ENCODE results near the gene ANP32E.
"Not testable (repeated sequence)": the region's sequence is repeated elsewhere in the genome, so short reads cannot be mapped to it uniquely, and the experiment has no call there.

Gene ANP32E

DNA sequence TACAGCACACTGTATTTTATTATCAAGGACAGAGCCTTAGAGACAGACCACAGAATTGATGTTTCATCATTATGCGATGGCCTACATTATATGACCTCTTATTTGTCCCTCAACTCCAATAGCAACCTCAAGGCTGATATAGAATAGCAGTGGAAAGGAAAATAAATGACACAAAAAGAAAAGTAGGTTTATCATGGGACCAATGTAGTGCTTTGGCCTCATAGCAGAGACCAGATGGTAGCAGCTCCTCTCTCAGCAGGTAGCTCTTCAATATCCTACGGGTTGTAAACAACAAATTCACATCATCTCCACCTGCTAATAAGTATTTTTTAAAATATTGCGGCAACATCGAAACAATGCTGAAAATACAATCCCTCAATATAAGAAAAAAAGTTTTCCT lies 25.2 kb downstream of the ANP32E start:
- Mint-ChIP-seq H3K4me3 (no peak overlapping the region), H3K9me3 (no peaks in the 10 kb centered on the region), H3K27me3 (no peaks in the 10 kb centered on the region), H3K36me3 (ENCODE audit: low read depth) (no peaks in the 10 kb centered on the region), H3K27ac (no peak overlapping the region), H3K4me1 (peaks cover 20% of the 10 kb centered on the region)
- DNase-seq (no peak), ATAC-seq (no peak)

DNA sequence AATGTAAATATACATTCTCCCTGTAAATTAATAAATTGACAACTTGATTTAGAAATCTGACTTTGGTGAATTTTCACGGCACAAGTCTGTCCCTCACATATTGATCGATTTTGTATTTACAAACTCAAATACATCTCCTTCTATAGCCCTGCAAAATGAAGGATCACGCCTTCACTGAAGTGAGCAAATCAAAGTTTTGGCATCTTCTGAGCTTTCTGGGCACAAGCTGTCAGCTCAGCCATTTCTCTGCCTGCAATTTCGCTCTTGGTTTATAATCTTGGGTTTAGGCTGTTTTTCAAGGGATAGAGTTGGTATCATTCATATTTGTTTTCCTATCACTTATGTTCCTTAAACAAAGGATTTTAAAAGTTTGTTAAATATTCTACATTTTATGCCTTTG lies 25.8 kb downstream of the ANP32E start:
- no peaks in the 10 kb centered on the region for H3K9me3 Mint-ChIP-seq
- H3K4me3 Mint-ChIP-seq, result no peak overlapping the region
- no peak for DNase-seq
- peaks cover 20% of the 10 kb centered on the region for H3K4me1 Mint-ChIP-seq
- H3K27ac Mint-ChIP-seq, result no peak overlapping the region
- H3K36me3 Mint-ChIP-seq (ENCODE audit: low read depth), result no peaks in the 10 kb centered on the region
- no peak for ATAC-seq
- H3K27me3 Mint-ChIP-seq, result no peaks in the 10 kb centered on the region

DNA sequence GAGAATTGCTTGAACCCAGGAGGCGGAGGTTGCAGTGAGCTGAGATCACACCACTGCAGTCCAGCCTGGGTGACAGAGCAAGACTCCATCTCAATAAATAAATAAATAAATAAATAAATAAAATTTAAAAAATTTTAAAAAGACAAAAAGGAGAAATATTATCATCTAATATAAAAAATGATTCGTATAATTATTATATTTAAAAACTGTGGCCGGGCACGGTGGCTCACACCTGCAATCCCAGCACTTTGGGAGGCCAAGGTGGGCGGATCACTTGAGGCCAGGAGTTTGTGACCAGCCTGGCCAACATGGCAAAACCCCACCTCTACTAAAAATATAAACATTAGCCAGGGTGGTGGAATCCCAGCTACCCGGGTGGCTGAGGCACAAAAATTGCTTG lies 27.5 kb downstream of the ANP32E start:
- not testable (repeated sequence) for H3K4me1 Mint-ChIP-seq; H3K27ac Mint-ChIP-seq; H3K4me3 Mint-ChIP-seq; H3K9me3 Mint-ChIP-seq; ATAC-seq; H3K36me3 Mint-ChIP-seq (ENCODE audit: low read depth); DNase-seq; H3K27me3 Mint-ChIP-seq

DNA sequence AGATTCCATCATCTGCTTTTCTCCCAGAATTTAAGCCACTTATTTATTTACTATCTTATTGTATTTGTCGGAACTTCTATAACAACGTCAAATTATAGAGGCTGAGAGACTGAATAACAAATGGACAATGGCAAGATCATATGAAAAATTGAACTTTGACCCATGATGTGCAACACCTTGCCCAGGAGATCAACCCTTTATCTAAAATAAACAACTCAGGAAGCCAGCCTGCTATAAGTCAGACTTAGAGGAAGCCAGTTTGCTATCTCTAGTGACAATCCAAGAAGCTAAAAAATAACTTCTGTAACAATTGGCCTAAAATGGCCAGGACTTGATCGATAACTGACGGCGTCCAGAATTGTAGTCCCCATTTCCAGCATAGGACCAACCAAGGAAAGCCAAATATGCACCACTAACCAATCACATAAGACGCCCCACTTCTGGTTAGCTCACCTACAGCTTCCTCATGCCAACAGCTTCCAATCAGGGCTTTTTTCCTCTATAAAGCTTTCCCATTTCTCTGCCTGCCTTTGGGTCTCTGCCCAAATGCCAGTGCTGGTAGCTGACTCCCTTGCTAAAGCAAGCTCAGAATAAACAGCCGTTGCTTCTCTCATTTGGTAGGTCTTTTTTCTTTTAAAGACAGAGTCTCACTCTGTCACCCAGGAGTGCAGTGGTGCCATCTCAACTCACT lies 28.5 kb downstream of the ANP32E start:
- Mint-ChIP-seq H3K36me3 (ENCODE audit: low read depth) (no peaks in the 10 kb centered on the region), H3K27ac (no peak overlapping the region), H3K9me3 (no peaks in the 10 kb centered on the region), H3K4me3 (no peak overlapping the region), H3K4me1 (peaks cover 2% of the 10 kb centered on the region), H3K27me3 (no peaks in the 10 kb centered on the region)
- ATAC-seq (no peak), DNase-seq (no peak)

DNA sequence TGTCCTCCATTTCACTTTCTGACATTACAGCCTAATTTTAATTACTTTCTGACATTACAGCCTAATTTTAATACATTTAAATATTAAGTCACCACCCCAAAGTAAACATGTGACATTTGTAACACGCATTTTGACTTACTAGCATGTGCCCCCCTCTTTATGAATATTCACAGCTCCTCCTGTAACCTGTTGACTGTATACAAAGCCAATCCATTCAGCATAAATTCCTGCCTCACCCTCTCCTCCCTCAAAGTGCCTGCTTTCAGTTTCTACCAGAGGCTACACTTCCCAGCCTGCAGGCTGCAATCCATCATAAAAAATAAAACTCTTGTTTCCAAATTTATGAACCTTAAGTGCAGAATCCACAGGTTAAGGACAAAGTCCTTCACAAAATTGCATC lies 39.5 kb downstream of the ANP32E start:
- H3K27ac Mint-ChIP-seq, result no peak overlapping the region
- ATAC-seq (no peak), DNase-seq (no peak)
- no peaks in the 10 kb centered on the region for H3K36me3 Mint-ChIP-seq (ENCODE audit: low read depth)
- H3K4me3 Mint-ChIP-seq, result no peak overlapping the region
- H3K4me1 Mint-ChIP-seq, result no peaks in the 10 kb centered on the region
- H3K9me3 Mint-ChIP-seq, result no peaks in the 10 kb centered on the region
- H3K27me3 Mint-ChIP-seq, result peaks cover 4% of the 10 kb centered on the region

DNA sequence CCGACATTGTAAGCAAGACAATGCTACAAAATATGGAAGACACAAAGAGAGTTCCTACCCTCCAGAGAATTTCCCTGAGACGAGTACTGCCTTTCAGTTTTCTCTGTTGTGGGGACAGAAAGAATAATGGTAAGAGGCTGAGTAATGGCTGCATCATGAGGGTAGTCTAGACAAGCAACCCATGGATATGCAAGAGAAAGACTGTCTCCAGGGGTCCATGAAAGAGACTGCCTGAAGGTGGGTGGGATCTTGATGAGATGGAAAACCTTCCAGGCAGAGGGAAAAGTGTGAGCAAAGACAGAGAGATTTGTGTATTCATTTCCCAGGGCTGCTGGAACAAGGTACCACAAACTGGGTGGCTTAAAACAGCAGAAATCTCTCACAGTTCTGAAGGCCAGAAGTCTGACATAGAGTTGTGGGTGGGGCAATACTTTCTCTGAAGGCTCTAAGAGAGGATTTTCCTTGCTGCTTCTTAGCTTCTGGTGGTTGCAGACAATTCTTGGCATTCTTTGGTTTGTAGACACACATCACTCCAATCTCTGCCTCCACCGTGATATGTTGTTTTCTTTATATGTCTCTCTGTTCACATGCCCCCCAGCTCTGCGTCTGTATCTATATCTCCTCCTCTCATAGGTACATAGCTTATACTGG lies 41.4 kb downstream of the ANP32E start:
- H3K27me3 Mint-ChIP-seq, result peaks cover 4% of the 10 kb centered on the region
- no peaks in the 10 kb centered on the region for H3K36me3 Mint-ChIP-seq (ENCODE audit: low read depth)
- DNase-seq (no peak), ATAC-seq (no peak)
- H3K4me3 Mint-ChIP-seq, result no peak overlapping the region
- H3K4me1 Mint-ChIP-seq, result no peaks in the 10 kb centered on the region
- H3K9me3 Mint-ChIP-seq, result no peaks in the 10 kb centered on the region
- no peak overlapping the region for H3K27ac Mint-ChIP-seq

DNA sequence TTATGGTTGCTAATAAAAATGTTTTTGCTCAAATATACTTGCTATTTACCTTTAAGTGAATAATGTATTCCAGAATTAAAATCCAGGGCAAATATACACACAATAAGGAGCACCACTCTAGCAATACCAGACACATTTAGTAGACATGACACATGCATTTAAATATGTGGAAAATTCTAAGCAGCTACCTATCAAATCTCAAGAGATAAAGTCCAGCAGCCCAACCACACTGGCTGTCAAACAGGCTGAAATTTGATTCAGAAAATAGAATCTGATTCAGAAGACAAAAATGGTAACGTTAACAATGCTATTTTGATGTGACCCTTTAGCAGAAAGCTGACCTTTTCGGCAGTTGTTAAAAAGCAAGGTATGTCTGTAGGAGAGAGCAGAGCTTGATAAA lies 43.9 kb downstream of the ANP32E start:
- Mint-ChIP-seq H3K36me3 (ENCODE audit: low read depth) (no peaks in the 10 kb centered on the region), H3K27me3 (peaks cover 4% of the 10 kb centered on the region), H3K4me1 (peaks cover 8% of the 10 kb centered on the region), H3K27ac (no peak overlapping the region), H3K4me3 (no peak overlapping the region), H3K9me3 (no peaks in the 10 kb centered on the region)
- no peak for ATAC-seq
- DNase-seq, result no peak

DNA sequence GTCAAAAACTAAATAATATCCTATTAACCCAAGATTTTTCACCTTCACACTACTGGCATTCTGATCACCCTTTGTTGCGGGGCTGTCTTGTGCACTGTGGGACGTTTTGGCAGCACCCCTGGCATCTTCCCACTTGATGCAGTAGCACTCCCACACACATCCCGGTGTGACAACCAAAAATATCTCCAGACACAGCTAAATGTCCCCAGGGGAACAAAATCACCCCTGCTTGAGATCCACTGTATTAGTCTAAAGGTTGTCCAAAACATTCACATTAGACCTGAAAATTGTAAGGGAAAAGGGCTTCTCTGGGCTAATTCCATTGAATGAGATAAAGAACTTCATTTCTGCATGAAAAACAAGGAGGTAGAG lies 48.4 kb downstream of the ANP32E start:
- Mint-ChIP-seq H3K27me3 (no peaks in the 10 kb centered on the region), H3K4me1 (peaks cover 12% of the 10 kb centered on the region), H3K36me3 (ENCODE audit: low read depth) (no peaks in the 10 kb centered on the region), H3K9me3 (no peaks in the 10 kb centered on the region), H3K27ac (no peak overlapping the region), H3K4me3 (peak overlapping the region; percentile 20)
- ATAC-seq (peak; percentile 20), DNase-seq (no peak)

DNA sequence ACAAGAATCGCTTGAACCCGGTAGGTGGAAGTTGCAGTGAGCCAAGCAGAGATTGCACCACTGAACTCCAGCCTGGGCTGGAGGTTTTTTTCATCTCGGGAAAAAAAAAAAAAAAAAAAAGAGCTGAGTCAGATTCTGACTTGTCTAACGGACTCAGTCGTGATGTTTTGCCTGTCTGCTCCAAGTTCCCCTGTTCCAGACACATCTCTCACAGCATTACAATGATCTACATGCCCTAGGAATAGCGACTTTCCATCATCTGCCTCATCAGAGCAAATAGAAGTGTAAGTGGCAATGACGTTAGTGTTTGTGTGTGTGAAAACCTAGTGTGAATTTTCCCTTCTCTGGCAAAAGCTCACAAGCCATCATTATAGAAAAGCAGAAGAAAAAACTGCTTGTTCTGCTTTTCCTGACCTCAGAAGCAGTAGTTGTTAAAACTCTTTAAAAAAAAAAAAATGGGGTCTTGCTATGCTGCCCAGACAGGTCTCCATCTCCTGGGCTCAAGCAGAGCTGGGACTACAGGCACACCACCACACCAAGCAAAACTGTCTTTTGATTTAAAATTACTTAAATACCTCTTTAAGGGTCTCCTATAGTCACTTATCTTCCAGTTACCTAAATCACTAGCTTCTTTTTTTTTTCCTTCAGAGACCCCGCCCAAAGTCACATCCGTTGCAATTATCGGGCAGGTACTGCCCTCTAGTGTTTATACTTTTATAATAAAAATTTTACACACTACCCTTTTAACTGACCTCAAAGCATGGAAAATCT lies 48.9 kb downstream of the ANP32E start:
- ATAC-seq (peak; percentile 69), DNase-seq (no peak)
- Mint-ChIP-seq H3K36me3 (ENCODE audit: low read depth) (no peaks in the 10 kb centered on the region), H3K4me3 (peak overlapping the region; percentile 48), H3K4me1 (peaks cover 12% of the 10 kb centered on the region), H3K27ac (peak overlapping the region; percentile 68), H3K9me3 (no peaks in the 10 kb centered on the region), H3K27me3 (no peaks in the 10 kb centered on the region)

DNA sequence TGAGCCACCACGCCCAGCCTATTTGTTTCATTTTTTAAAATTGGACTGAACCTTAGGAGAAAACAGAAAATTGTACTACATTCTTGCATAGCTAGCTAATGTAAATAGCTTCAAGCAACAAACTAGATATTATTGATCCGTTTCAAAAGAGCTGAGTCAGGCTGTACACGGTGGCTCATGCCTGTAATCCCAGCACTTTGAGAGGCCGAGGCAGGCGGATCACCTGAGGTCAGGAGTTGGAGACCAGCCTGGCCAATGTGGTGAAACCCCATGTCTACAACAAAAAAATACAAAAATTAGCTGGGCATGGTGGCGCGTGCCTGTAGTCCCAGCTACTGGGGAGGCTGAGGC lies 49.5 kb downstream of the ANP32E start:
- H3K9me3 Mint-ChIP-seq; H3K36me3 Mint-ChIP-seq (ENCODE audit: low read depth); ATAC-seq; H3K4me3 Mint-ChIP-seq; H3K27ac Mint-ChIP-seq; DNase-seq; H3K27me3 Mint-ChIP-seq: not testable (repeated sequence)
- peaks cover 12% of the 10 kb centered on the region for H3K4me1 Mint-ChIP-seq

DNA sequence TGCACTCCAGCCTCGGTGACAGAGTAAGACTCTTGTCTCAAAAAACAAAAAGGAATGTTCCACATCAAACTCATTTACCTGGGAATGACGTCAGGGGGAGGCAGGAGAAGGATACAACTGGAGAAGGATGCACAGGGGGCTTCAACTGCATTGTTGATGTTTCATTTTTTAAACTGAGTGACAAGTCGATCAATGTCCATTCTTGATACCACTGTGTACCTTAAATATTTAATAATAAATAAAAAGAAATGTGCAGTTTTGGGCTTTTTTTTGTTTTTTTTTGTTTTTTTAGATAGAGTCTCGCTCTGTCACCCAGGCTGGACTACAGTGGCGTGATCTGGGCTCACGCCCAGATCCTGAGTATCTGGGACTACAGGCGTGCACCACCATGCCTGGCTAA lies 50.4 kb downstream of the ANP32E start:
- H3K9me3 Mint-ChIP-seq, result no peaks in the 10 kb centered on the region
- ATAC-seq (no peak), DNase-seq (no peak)
- no peaks in the 10 kb centered on the region for H3K36me3 Mint-ChIP-seq (ENCODE audit: low read depth)
- no peak overlapping the region for H3K27ac Mint-ChIP-seq
- H3K4me1 Mint-ChIP-seq, result peaks cover 12% of the 10 kb centered on the region
- no peaks in the 10 kb centered on the region for H3K27me3 Mint-ChIP-seq
- no peak overlapping the region for H3K4me3 Mint-ChIP-seq

DNA sequence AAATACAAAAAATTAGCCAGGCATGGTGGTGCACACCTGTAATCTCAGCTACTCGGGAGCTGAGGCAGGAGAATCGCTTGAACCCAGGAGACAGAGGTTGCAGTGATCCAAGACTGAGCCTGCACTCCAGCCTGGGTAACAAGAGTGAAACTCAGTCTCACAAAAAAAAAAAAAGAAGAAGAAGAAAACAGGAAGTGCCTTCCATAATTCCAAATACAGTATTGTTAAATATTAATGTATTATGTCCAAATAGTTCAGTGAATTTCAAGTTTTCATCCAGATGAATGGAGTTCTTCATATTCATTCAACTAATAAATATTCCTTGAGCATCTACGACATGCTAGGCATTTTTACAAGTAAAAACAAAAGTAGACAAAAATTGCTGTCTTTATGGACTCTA lies 52.9 kb downstream of the ANP32E start:
- H3K36me3 Mint-ChIP-seq (ENCODE audit: low read depth), result no peaks in the 10 kb centered on the region
- ATAC-seq (no peak), DNase-seq (no peak)
- no peaks in the 10 kb centered on the region for H3K27me3 Mint-ChIP-seq
- H3K27ac Mint-ChIP-seq, result no peak overlapping the region
- H3K4me1 Mint-ChIP-seq, result peaks cover 12% of the 10 kb centered on the region
- H3K4me3 Mint-ChIP-seq, result no peak overlapping the region
- no peaks in the 10 kb centered on the region for H3K9me3 Mint-ChIP-seq

DNA sequence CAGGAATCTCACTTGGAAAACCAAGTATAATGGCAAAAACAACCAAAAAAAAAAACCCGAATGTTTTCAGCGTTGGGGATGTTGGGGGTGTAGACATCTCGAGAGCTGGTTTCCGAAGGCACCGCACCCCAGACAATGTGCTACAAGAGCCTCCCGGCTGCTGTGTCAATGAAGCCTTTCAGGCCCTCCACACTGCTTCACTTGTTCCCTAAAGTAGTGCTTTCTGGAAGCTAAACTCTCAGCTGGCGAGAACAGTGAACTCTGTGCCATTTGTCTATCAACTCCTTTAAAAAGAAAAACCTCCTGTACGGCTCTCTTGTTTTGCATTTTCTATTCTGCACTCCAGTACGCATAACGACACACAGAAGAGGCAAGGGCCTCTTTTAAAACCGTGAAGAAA lies 53.7 kb downstream of the ANP32E start:
- Mint-ChIP-seq H3K27me3 (no peaks in the 10 kb centered on the region), H3K27ac (no peak overlapping the region), H3K9me3 (no peaks in the 10 kb centered on the region), H3K36me3 (ENCODE audit: low read depth) (no peaks in the 10 kb centered on the region), H3K4me3 (no peak overlapping the region), H3K4me1 (peaks cover 7% of the 10 kb centered on the region)
- DNase-seq (no peak), ATAC-seq (no peak)

DNA sequence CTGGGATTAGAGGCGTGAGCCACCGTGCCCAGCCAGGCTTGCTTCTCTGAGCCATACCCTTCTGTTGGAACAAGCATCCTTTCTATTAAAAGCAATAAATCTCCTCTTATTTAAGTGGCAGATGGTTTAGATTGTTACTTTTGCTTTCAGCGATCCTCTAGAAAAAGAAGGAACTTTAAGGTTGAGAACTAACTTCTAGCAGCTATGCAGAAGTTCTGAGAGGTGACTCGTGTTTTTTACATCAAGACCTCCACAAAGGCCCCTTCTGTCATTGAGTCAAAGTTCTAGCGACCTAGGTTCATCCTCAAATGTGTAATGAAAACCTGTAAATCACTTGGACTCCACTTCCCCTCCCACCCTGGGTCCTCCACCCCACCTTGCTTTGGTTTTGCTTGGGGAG lies 55.4 kb downstream of the ANP32E start:
- DNase-seq, result no peak
- no peak overlapping the region for H3K27ac Mint-ChIP-seq
- no peaks in the 10 kb centered on the region for H3K9me3 Mint-ChIP-seq
- H3K4me3 Mint-ChIP-seq, result no peak overlapping the region
- no peaks in the 10 kb centered on the region for H3K36me3 Mint-ChIP-seq (ENCODE audit: low read depth)
- no peak for ATAC-seq
- H3K4me1 Mint-ChIP-seq, result no peaks in the 10 kb centered on the region
- H3K27me3 Mint-ChIP-seq, result no peaks in the 10 kb centered on the region

DNA sequence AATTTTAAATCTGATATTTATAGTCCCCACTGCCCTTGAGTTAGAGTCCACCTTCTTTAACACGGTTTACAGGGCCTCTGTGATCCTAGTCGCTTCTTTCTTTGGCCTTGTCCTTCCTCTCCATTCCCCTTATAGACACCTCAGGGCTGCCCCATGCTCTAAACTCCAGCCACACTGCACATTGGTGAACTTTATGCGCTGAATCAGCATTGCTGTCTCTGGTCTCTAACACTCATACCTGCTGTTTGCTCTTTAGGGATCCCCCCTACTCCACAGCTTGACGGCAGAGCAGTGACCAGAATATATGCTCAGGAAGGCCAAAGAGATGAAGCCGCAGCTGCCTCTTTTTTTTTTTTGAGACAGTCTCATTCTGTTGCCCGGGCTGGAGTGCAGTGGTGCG lies 56.0 kb downstream of the ANP32E start:
- DNase-seq, result no peak
- no peak for ATAC-seq
- no peaks in the 10 kb centered on the region for H3K9me3 Mint-ChIP-seq
- no peaks in the 10 kb centered on the region for H3K4me1 Mint-ChIP-seq
- H3K27me3 Mint-ChIP-seq, result no peaks in the 10 kb centered on the region
- H3K36me3 Mint-ChIP-seq (ENCODE audit: low read depth), result no peaks in the 10 kb centered on the region
- no peak overlapping the region for H3K27ac Mint-ChIP-seq
- no peak overlapping the region for H3K4me3 Mint-ChIP-seq

Data from activated naive CD8-positive, alpha-beta T cell treated with anti-CD3 and anti-CD28 coated beads, Interleukin-2, amount 50 U/mL, for 24 hours (primary cell).